GM18873 (cell line): ENCODE measurements around the gene KCND3.
"Not testable (repeated sequence)": the region's sequence is repeated elsewhere in the genome, so short reads cannot be mapped to it uniquely, and the experiment has no call there.

Experiments
- ATAC-seq: cut with Tn5 transposase; IDR thresholded peaks from one replicate; pipeline ENCODE4 v1.9.1; 2021; ENCODE audit warnings: mild to moderate bottlenecking, moderate library complexity, moderate number of reproducible peaks; ENCODE audit not compliant: unreplicated experiment, low FRiP score

The KCND3 gene

GRCh38 chr1:111821121-111821745 lies 168.2 kb downstream of the KCND3 start:
- no peak for ATAC-seq

DNA sequence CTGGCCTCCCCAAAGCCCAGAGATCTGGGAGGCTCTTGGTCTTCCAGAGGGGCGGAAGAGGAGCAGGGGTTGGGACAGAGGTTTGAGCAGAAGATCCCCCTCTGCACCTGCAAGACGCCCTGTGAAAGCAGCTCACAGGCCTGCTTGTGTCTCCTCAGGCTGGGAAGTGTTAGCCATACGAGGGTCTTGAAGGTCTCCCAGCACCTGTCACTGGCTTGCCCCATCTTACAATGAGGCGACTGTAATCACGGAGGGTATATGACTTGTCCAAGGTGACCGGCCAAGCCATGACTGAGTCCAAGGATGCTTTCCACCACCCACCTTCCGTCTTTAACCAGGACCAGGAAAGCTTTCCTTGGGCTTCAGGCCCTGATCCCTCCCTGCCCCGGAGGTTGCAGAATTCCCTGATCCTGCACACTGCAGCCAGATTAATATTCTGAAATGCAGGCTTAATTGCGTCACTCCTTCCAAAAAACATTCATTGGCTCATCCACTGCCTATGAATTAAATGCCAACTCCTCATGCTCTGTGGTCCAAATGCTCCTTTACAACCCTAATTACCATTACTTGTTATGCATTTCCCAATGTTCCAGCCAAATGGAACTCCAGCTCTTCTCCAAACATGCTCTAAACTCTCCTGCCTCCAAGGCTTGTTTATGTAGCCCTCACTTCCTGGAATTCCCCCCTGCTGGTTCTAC lies 169.8 kb downstream of the KCND3 start:
- ATAC-seq, result no peak

DNA sequence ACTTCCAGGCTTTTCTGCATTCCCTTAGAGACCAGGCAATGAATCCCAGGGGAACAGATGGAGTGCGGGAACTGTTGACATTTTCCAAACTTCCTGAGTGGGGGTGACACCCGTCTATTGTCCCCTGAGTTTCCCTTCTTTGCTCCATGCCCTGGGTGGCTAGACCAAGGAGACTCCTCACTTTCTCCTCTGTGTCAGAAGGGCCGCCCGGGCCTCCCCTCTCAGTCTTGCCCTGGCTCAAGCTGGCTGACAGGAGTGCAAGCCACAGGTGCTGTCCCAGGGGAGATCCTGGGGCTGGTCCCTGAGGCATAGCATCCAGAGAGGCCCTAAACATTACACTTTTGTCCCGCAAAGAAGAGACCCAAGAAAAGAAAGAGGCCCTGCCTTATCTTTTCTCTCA lies 170.9 kb downstream of the KCND3 start:
- no peak for ATAC-seq

DNA sequence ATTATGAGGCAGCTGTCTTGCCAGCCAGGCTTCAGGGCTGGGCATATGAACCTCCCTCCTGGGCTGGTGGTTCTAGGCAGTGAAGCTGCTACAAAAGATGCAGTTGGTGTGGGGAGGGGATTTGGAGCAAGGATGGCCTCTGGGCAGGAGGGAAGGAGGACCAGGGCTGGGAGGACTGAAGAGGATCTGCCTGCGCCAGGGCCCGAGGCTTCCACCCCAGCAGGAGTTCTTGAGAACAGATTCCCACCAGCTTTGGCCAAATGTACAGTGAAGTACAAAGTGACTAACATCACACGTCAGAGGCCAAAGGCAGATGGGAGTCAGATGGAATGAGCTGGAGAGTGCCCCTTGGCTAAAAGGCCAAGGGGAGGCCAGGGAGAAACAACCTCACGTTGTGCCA lies 171.4 kb downstream of the KCND3 start:
- no peak for ATAC-seq

DNA sequence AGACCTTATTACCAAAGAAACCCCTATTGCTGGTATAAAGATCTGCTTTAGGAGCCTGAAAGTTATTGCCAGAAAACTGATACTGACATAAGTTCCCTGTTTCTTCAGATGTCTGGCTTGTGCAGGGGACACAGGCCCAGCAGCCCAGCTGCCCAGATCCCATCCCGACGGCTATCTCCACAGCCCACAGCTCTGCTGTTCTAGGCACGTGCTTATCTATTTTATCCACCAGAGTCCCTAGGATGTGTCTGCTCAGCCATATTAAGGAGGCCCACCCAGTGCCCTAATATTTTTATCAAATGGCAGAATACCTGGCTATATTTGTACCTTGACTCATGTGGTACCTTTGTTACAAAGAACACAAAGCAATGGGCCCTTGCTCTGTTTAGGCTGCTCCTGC lies 174.8 kb downstream of the KCND3 start:
- ATAC-seq, result no peak

DNA sequence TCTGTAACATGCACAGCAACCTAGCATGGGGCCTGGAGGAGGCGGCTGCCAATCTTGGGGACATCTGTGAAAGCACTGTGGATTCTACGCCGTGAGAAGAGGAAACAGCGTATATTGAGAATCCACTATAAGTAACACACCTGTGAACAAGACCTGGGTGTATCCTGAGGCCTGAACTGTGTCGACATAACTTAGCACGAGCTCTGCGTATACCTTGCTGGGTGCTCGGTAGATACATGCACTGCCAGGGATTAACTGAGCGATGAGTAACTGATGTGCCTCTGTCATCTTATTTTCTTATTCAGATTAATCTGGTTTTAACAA lies 175.2 kb downstream of the KCND3 start:
- ATAC-seq, result no peak

GRCh38 chr1:111813440-111814304 lies 175.8 kb downstream of the KCND3 start:
- no peak for ATAC-seq

DNA sequence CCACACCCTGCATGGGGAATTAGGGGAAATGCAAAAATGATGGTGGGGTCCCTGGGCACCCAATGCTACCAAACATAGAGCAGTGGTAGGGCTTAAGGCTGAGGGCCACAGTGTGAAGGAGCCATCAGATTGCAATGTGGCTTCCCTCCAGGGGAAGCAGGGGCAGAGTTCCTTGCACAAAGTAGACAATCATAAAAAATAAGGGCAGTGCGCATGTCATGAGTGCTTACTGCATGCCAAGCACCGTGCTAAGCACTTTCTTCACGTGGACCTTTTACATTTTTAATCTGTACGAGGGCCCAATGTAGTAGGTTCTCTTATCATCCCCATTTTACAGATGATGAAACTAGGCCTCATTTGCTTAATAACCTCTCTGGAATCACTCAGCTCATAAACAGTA lies 177.2 kb downstream of the KCND3 start:
- no peak for ATAC-seq

- ATAC-seq, result no peak
These were observed 177.6 kb downstream of the KCND3 start for GRCh38 chr1:111811891-111812290.

DNA sequence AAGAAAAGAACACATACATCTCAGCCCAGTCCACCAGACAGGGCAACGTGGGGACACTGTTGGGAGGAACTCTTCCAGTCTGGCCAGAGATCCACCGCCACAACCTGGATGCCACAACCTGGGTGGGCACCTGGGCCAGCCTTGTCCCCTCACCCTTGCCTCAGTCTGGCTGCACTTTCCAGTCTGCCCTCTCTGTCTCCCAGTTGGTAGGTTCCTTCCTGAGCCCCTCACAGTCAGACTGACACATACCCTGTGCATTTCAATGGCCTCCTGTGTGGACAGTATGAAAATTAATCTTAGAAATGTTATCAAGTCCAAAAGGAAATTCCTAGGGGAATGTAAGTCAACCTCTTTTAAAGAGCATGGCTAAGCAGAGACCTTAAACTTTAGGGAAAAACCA lies 184.2 kb downstream of the KCND3 start:
- ATAC-seq, result no peak

GRCh38 chr1:111804776-111805175 lies 184.7 kb downstream of the KCND3 start:
- ATAC-seq, result no peak

GRCh38 chr1:111803951-111804350 lies 185.5 kb downstream of the KCND3 start:
- ATAC-seq, result no peak

- no peak for ATAC-seq
These were observed 186.5 kb downstream of the KCND3 start for GRCh38 chr1:111802984-111803383.

DNA sequence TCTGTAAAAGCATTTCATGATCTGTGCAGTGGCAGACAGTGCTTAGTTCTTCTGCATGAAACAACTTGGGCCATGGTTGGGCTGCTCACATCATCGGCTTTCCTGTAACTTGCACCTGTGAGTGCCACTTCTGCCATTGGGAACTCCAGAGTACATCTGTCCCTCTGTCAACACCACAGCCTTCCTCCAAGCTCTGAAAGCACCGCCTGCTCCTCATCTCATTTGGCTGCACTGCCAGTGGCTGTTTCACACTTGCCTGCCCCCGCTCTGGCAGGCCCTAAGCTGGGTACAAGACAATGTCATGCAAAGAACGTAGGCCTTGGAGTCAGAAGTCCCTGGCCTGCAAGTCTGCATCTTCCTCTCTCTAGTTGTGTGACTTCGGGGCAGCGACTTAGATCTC lies 187.4 kb downstream of the KCND3 start:
- no peak for ATAC-seq

GRCh38 chr1:111801071-111801850 lies 188.2 kb downstream of the KCND3 start:
- ATAC-seq, result no peak

DNA sequence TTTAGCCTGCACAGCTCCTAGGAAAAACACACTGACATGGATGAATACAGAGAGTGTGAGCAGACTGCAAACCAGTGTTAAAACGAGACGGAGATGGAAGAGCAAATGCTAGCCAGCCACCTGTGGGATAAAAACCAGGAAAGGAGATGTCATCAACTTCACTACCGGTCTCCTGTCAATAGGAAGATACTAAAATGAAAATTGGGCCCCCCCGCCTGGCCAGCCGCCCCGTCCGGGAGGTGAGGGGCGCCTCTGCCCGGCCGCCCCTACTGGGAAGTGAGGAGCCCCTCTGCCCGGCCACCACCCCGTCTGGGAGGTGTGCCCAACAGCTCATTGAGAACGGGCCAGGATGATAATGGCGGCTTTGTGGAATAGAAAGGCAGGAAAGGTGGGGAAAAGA lies 189.7 kb downstream of the KCND3 start:
- ATAC-seq, result not testable (repeated sequence)

DNA sequence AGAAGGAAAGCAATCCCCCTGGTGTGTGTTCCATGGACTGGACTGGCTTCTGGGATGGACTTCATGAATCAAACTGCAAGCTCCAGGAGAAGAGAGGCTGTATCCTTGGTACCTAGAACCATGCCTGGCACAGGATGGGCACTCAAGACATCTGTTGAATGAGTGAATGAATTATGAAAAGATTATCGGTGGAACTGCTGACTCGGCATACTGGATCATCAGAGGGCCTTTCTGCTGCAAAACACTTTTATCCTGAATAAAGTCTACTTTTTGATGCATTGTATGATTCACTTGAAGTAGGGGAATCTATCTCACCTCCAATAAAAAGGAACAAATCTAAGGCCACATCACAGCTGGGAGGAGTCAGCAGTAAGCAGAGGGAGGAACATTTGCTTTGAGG lies 190.9 kb downstream of the KCND3 start:
- no peak for ATAC-seq

GRCh38 chr1:111795401-111795800 lies 194.1 kb downstream of the KCND3 start:
- no peak for ATAC-seq

DNA sequence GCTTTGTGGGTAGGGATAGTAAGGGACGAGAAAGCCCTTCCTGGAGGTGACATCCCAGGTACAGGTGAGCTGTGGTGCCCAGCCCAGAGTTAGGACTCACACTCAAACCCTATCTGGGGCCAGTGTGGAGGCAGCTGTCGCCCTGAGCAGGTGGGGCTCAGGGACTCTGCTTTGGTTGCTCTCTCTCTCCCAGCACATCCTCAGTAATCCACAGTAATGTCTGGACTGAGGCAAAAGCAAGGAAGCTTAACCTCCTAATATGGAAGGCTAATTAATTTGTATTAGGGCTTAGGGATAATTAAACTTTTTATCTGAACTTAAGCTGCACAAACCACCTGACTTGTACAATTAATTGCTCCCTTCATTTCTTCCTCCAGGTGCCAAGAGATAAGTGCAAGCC lies 195.5 kb downstream of the KCND3 start:
- no peak for ATAC-seq

GRCh38 chr1:111792249-111792648 lies 197.2 kb downstream of the KCND3 start:
- ATAC-seq, result no peak

- no peak for ATAC-seq
These were observed 197.7 kb downstream of the KCND3 start for GRCh38 chr1:111791776-111792175.
